GM23338 (cell line): Measurements from ENCODE around the gene MUC22. TPM values are rescaled to one million over a fixed set of nuclear protein-coding genes. Genes with fewer than 3 reads are reported as not detected.

Experiments used
- ATAC-seq: fragments of 200-7000 bp; cut with Tn5 transposase; 3 replicates; pipeline ENCODE4 v1.9.1; 2020
- DNase-seq: peaks from one replicate; pipeline ENCODE4 v3.0.0-alpha.2; 2015; ENCODE audit warnings: low spot score
- H2AFZ ChIP-seq: fragments of 200-600 bp; sonication (generic); 2 replicates; pipeline ENCODE4 v1.8.0; 2016; ENCODE audit warnings: antibody characterized with exemption, mild to moderate bottlenecking, moderate library complexity
- H3F3A ChIP-seq: fragments of 200-600 bp; sonication (generic); replicated peaks from 2 replicates; pipeline ENCODE4 v1.8.0; 2017; ENCODE audit warnings: antibody characterized with exemption, mixed run types, low read depth
- H3K27ac ChIP-seq: fragments of 200-600 bp; sonication (generic); 2 replicates; pipeline ENCODE4 v1.6.1; 2016; ENCODE audit warnings: low read depth
- H3K27me3 ChIP-seq: fragments of 200-600 bp; sonication (generic); 2 replicates; pipeline ENCODE4 v1.8.0; 2016; ENCODE audit warnings: mild to moderate bottlenecking, mixed run types, moderate library complexity; ENCODE audit not compliant: insufficient read depth
- H3K36me3 ChIP-seq: fragments of 200-600 bp; sonication (generic); 2 replicates; pipeline ENCODE4 v1.8.0; 2016; ENCODE audit warnings: mild to moderate bottlenecking; ENCODE audit not compliant: insufficient read depth
- H3K4me1 ChIP-seq: fragments of 200-600 bp; sonication (generic); 2 replicates; pipeline ENCODE4 v1.8.0; 2016; ENCODE audit warnings: mild to moderate bottlenecking, moderate library complexity; ENCODE audit not compliant: insufficient read depth
- H3K4me2 ChIP-seq: fragments of 200-600 bp; sonication (generic); 2 replicates; pipeline ENCODE4 v1.7.1; 2017; ENCODE audit warnings: mixed run types
- H3K4me3 ChIP-seq: fragments of 200-600 bp; sonication (generic); 2 replicates; pipeline ENCODE4 v1.6.1; 2016; ENCODE audit warnings: mixed run types
- H3K79me2 ChIP-seq: fragments of 200-600 bp; sonication (generic); replicated peaks from 2 replicates; pipeline ENCODE4 v1.8.0; 2017; ENCODE audit warnings: mild to moderate bottlenecking; ENCODE audit not compliant: insufficient read depth
- H3K9me2 ChIP-seq: fragments of 200-600 bp; sonication (generic); 2 replicates; pipeline ENCODE4 v1.8.0; 2017; ENCODE audit not compliant: insufficient read depth
- H4K20me1 ChIP-seq: fragments of 200-600 bp; sonication (generic); replicated peaks from 2 replicates; pipeline ENCODE4 v1.8.0; 2017; ENCODE audit warnings: mild to moderate bottlenecking; ENCODE audit not compliant: insufficient read depth
- H3K27ac Mint-ChIP-seq: 2 replicates; pipeline ENCODE4 v1.8.0; 2020; ENCODE audit warnings: inconsistent platforms, mild to moderate bottlenecking, moderate library complexity, mixed read lengths
- H3K27me3 Mint-ChIP-seq: 3 replicates; pipeline ENCODE4 v1.8.0; 2022; ENCODE audit warnings: low read depth, mild to moderate bottlenecking, moderate library complexity, mixed read lengths, inconsistent platforms; ENCODE audit not compliant: insufficient read depth, poor library complexity
- H3K36me3 Mint-ChIP-seq: 3 replicates; pipeline ENCODE4 v1.8.0; 2021; ENCODE audit warnings: low read depth, mild to moderate bottlenecking, inconsistent platforms, moderate library complexity, mixed read lengths
- H3K4me1 Mint-ChIP-seq: 3 replicates; pipeline ENCODE4 v1.8.0; 2020; ENCODE audit warnings: mild to moderate bottlenecking, inconsistent platforms, mixed read lengths
- H3K4me3 Mint-ChIP-seq: 3 replicates; pipeline ENCODE4 v1.8.0; 2021; ENCODE audit warnings: moderate library complexity, mild to moderate bottlenecking, inconsistent platforms, mixed read lengths
- H3K9me3 Mint-ChIP-seq: 3 replicates; pipeline ENCODE4 v1.8.0; 2020; ENCODE audit warnings: moderate library complexity, mild to moderate bottlenecking, inconsistent platforms, mixed read lengths
- EZH2 ChIP-seq: fragments of 200-600 bp; sonication (generic); IDR thresholded peaks from one replicate; pipeline ENCODE4 v1.8.0; 2017; ENCODE audit warnings: antibody characterized with exemption, mild to moderate bottlenecking, low read depth; ENCODE audit not compliant: unreplicated experiment
- EZH2phosphoT487 ChIP-seq: fragments of 200-600 bp; sonication (generic); IDR thresholded peaks from one replicate; pipeline ENCODE4 v1.8.1; 2018; ENCODE audit warnings: antibody characterized with exemption; ENCODE audit not compliant: unreplicated experiment
- JUNB ChIP-seq: IDR thresholded peaks from one replicate; pipeline ENCODE4 v1.6.1; 2016; ENCODE audit warnings: antibody characterized with exemption; ENCODE audit not compliant: unreplicated experiment
- NANOG ChIP-seq: IDR thresholded peaks from 2 replicates; pipeline ENCODE4 v1.6.1; 2016; ENCODE audit warnings: antibody characterized with exemption, borderline replicate concordance
- POLR2AphosphoS5 ChIP-seq: IDR thresholded peaks from 2 replicates; pipeline ENCODE4 v1.6.1; 2016; ENCODE audit warnings: antibody characterized with exemption, low read depth
- STAT1 ChIP-seq: IDR thresholded peaks from one replicate; pipeline ENCODE4 v1.6.1; 2016; ENCODE audit warnings: antibody characterized with exemption; ENCODE audit not compliant: unreplicated experiment
- ZNF114 ChIP-seq: fragments of 250-450 bp; sonication (Bioruptor Pico); IDR thresholded peaks from 2 replicates; pipeline ENCODE4 v1.5.0; 2020; ENCODE audit warnings: mild to moderate bottlenecking, moderate library complexity
- ZNF331 ChIP-seq: fragments of 250-450 bp; sonication (Bioruptor Pico); IDR thresholded peaks from 2 replicates; pipeline ENCODE4 v1.5.0; 2020; ENCODE audit warnings: low read depth, mild to moderate bottlenecking, moderate library complexity
- polyA plus RNA-seq: library from polyadenylated mRNA; unstranded; fragments of >200 nt; fragmentation: Nextera tagmentation; extraction: Ambion mirVana; gene quantifications from 2 replicates; pipeline ENCODE4 v1.2.1, GENCODE V29; 2016
- total RNA-seq: library from RNA; depleted of rRNA; stranded (reverse); fragments of >200 nt; shearing (Covaris generic); gene quantifications from 2 replicates; pipeline ENCODE4 v1.2.3, GENCODE V29; 2014
- TF ChIP-seq, protein P1 (sequence below): IDR thresholded peaks from one replicate; pipeline ENCODE4 v1.6.1; 2018; ENCODE audit warnings: antibody characterized with exemption; ENCODE audit not compliant: unreplicated experiment
- TF ChIP-seq, protein P2 (sequence below): fragments of 250-450 bp; sonication (Bioruptor Pico); IDR thresholded peaks from 2 replicates; pipeline ENCODE4 v1.5.0; 2020; ENCODE audit warnings: mild to moderate bottlenecking, moderate library complexity

The MUC22 gene
- total and polyA plus RNA-seq, 2 experiments from 2014 or later, result not detected

DNA sequence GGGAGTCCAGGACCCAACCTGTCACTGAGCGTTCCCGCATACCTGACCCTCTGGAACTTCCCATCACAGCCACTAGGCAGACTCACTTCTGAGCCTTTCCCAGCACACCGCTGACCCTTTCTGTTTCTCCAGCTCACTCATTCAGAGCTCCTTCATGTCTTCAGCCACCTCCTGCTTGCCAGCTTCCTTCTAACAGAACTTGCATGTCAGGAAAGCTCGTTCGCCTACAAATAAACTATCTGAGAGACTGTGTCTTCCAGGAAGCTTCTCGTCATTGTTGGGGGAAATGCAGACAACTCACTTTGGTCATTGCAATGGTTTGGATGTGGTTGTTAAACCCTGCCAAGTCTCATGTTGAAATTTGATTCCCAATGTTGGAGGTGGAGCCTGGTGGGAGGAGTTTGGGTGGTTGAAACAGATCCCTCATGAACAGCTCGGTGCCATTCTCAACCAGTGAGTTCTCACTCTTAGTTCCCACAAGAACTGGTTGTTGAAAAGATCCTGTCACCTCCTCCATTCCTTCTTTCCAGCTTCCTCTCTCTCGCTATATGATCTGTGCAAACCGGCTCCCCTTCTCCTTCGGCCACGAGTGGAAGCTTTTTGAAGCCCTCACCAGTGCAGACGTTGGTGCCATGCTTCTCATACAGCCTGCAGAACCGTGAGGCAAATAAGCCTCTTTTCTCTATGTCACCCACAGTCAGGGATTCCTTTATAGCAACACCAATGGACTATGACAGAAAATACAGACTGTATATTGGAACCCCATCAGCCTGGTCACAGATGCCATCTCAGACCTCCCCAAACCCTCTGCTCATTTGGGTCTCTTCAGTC is 28.1 kb upstream of the MUC22 start (continued):
- TF ChIP-seq, protein P1, sequence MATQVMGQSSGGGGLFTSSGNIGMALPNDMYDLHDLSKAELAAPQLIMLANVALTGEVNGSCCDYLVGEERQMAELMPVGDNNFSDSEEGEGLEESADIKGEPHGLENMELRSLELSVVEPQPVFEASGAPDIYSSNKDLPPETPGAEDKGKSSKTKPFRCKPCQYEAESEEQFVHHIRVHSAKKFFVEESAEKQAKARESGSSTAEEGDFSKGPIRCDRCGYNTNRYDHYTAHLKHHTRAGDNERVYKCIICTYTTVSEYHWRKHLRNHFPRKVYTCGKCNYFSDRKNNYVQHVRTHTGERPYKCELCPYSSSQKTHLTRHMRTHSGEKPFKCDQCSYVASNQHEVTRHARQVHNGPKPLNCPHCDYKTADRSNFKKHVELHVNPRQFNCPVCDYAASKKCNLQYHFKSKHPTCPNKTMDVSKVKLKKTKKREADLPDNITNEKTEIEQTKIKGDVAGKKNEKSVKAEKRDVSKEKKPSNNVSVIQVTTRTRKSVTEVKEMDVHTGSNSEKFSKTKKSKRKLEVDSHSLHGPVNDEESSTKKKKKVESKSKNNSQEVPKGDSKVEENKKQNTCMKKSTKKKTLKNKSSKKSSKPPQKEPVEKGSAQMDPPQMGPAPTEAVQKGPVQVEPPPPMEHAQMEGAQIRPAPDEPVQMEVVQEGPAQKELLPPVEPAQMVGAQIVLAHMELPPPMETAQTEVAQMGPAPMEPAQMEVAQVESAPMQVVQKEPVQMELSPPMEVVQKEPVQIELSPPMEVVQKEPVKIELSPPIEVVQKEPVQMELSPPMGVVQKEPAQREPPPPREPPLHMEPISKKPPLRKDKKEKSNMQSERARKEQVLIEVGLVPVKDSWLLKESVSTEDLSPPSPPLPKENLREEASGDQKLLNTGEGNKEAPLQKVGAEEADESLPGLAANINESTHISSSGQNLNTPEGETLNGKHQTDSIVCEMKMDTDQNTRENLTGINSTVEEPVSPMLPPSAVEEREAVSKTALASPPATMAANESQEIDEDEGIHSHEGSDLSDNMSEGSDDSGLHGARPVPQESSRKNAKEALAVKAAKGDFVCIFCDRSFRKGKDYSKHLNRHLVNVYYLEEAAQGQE, result no peak
- TF ChIP-seq ZNF331, result no peak
- no peak for TF ChIP-seq STAT1
- no peak for TF ChIP-seq EZH2phosphoT487
- no peak for TF ChIP-seq NANOG
- no peak for TF ChIP-seq EZH2
- TF ChIP-seq POLR2AphosphoS5, result no peak

DNA sequence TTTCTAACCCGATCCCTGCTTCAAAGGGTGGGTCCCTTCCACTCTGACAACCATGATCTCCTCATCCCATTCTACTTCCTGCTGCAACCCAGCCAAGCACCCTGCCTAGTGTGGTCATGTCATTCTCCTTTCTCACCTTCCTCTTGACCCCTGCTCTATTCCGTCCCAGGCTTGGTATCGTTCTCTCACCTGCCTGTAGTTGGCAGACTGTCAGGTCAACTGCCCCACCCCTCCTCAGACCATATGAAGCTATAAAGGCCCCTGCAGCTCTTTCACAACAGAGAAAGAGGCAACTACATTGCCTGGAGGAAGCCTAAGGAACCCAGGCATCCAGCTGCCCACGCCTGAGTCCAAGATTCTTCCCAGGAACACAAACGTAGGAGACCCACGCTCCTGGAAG is 26.8 kb upstream of the MUC22 start, which contains the start of gene MUC21:
Gene MUC21, plus strand, starts transcription at position 280 of the 400 bp plus-strand sequence. CDS start 241 bp downstream, outside the sequence.
- no peaks in the 10 kb centered on the region for H3F3A ChIP-seq
- no peaks in the 10 kb centered on the region for H3K27me3 ChIP-seq
- ATAC-seq (no peak), DNase-seq (no peak)
- H2AFZ ChIP-seq, result peak within 1 kb of the TSS; percentile 58
- Mint-ChIP-seq H3K9me3 (no peaks in the 10 kb centered on the region; the same call in 1 of the 3 replicates), H3K4me1 (peaks cover 22% of the 10 kb centered on the region), H3K27ac (no peak within 1 kb of the TSS), H3K36me3 (no peaks in the 10 kb centered on the region), H3K27me3 (peaks cover 4% of the 10 kb centered on the region), H3K4me3 (no peak within 1 kb of the TSS; the same call in 1 of the 3 replicates)
- H4K20me1 ChIP-seq, result no peaks in the 10 kb centered on the region
- H3K9me2 ChIP-seq, result peaks cover 4% of the 10 kb centered on the region; the same call in 1 of the 2 replicates
- H3K4me2 ChIP-seq, result peak within 1 kb of the TSS; percentile 60; the same call in 1 of the 2 replicates
- 0 out of 2 replicates have a peak, but pooled peaks cover 6% of the 10 kb centered on the region for H3K4me1 ChIP-seq
- no peaks in the 10 kb centered on the region for H3K36me3 ChIP-seq
- no peaks in the 10 kb centered on the region for H3K79me2 ChIP-seq
- no peak within 1 kb of the TSS for H3K4me3 ChIP-seq
- no peak within 1 kb of the TSS for H3K27ac ChIP-seq
- no peak for TF ChIP-seq EZH2phosphoT487
- TF ChIP-seq ZNF331, result no peak
- TF ChIP-seq, protein P2, sequence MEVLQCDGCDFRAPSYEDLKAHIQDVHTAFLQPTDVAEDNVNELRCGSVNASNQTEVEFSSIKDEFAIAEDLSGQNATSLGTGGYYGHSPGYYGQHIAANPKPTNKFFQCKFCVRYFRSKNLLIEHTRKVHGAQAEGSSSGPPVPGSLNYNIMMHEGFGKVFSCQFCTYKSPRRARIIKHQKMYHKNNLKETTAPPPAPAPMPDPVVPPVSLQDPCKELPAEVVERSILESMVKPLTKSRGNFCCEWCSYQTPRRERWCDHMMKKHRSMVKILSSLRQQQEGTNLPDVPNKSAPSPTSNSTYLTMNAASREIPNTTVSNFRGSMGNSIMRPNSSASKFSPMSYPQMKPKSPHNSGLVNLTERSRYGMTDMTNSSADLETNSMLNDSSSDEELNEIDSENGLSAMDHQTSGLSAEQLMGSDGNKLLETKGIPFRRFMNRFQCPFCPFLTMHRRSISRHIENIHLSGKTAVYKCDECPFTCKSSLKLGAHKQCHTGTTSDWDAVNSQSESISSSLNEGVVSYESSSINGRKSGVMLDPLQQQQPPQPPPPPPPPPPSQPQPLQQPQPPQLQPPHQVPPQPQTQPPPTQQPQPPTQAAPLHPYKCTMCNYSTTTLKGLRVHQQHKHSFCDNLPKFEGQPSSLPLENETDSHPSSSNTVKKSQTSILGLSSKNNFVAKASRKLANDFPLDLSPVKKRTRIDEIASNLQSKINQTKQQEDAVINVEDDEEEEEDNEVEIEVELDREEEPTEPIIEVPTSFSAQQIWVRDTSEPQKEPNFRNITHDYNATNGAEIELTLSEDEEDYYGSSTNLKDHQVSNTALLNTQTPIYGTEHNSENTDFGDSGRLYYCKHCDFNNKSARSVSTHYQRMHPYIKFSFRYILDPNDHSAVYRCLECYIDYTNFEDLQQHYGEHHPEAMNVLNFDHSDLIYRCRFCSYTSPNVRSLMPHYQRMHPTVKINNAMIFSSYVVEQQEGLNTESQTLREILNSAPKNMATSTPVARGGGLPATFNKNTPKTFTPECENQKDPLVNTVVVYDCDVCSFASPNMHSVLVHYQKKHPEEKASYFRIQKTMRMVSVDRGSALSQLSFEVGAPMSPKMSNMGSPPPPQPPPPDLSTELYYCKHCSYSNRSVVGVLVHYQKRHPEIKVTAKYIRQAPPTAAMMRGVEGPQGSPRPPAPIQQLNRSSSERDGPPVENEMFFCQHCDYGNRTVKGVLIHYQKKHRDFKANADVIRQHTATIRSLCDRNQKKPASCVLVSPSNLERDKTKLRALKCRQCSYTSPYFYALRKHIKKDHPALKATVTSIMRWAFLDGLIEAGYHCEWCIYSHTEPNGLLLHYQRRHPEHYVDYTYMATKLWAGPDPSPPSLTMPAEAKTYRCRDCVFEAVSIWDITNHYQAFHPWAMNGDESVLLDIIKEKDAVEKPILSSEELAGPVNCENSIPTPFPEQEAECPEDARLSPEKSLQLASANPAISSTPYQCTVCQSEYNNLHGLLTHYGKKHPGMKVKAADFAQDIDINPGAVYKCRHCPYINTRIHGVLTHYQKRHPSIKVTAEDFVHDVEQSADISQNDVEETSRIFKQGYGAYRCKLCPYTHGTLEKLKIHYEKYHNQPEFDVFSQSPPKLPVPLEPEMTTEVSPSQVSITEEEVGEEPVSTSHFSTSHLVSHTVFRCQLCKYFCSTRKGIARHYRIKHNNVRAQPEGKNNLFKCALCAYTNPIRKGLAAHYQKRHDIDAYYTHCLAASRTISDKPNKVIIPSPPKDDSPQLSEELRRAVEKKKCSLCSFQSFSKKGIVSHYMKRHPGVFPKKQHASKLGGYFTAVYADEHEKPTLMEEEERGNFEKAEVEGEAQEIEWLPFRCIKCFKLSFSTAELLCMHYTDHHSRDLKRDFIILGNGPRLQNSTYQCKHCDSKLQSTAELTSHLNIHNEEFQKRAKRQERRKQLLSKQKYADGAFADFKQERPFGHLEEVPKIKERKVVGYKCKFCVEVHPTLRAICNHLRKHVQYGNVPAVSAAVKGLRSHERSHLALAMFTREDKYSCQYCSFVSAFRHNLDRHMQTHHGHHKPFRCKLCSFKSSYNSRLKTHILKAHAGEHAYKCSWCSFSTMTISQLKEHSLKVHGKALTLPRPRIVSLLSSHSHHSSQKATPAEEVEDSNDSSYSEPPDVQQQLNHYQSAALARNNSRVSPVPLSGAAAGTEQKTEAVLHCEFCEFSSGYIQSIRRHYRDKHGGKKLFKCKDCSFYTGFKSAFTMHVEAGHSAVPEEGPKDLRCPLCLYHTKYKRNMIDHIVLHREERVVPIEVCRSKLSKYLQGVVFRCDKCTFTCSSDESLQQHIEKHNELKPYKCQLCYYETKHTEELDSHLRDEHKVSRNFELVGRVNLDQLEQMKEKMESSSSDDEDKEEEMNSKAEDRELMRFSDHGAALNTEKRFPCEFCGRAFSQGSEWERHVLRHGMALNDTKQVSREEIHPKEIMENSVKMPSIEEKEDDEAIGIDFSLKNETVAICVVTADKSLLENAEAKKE (CRISPR knock-in tag), result no peak
- TF ChIP-seq, protein P1, result no peak
- TF ChIP-seq JUNB, result no peak
- TF ChIP-seq NANOG, result no peak
- TF ChIP-seq ZNF114 (CRISPR knock-in tag), result no peak
